ENCODE data around the gene CD6. TPM values are rescaled to one million over a fixed set of nuclear protein-coding genes. Genes with fewer than 3 reads are reported as not detected.
A peak's percentile ranks its signal among the peaks of the same experiment; 100 is the strongest.

Gene CD6
- total RNA-seq, 2 donors from 2014 or later = 0.51 to 1.2 TPM

DNA sequence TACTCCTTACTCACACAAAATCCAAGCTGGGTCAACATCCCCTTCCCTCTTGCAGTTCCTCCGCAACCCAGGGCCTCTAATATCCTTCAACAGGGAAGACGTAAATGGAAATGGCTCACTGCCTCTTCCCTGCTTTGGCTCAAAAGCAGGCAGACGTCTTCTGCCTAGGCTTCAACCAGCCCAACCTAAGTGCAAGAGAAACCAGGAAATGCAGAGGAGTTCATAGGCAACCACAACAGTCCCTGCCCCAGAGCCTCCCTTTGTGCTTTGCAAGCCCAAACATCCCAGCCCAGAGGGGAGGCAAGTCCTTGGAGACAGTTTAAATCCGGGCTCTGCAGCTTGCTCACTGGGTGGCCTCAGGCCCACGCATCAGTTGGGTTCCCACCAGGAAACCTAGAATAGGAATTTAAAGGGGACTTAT lies 33.3 kb downstream of the CD6 start:
- H3K4me1 ChIP-seq (replicated peaks) = no peaks in the 10 kb centered on the region
- no peaks in the 10 kb centered on the region for H3K9me3 ChIP-seq
- 56% methylated on average over 5 of the region's 5 CpGs for WGBS
- DNase-seq (ENCODE audit: low spot score) = no peak
- no peaks in the 10 kb centered on the region for H3K36me3 ChIP-seq
- no peak overlapping the region for H3K27ac ChIP-seq
- no peak for TF ChIP-seq POLR2AphosphoS5 (IDR thresholded peaks at IDR 0.05)
- no peak for TF ChIP-seq CTCF (IDR thresholded peaks at IDR 0.05)
- no peak for TF ChIP-seq POLR2A (IDR thresholded peaks at IDR 0.05)
- H3K4me3 ChIP-seq = no peak overlapping the region
- intact Hi-C loops (cut with DNase I) = no loop called here
- no peaks in the 10 kb centered on the region for H3K27me3 ChIP-seq (replicated peaks; ENCODE audit: insufficient read depth)

DNA sequence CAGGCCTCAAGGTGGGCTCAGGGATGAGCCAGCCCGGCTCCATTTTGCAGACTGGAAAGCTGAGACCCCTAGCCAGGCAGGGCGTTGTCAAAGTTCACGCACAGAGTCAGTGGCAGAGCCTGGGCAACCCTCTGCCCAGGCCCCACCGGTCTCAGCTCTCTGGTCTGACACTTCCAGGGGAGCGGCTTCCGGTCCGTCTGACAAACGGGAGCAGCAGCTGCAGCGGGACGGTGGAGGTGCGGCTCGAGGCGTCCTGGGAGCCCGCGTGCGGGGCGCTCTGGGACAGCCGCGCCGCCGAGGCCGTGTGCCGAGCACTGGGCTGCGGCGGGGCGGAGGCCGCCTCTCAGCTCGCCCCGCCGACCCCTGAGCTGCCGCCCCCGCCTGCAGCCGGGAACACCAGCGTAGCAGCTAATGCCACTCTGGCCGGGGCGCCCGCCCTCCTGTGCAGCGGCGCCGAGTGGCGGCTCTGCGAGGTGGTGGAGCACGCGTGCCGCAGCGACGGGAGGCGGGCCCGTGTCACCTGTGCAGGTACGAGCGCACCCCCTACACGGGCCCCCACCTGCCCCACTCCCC lies 36.0 kb downstream of the CD6 start:
- WGBS = 8% methylated on average over 42 of the region's 52 CpGs
- no peak for TF ChIP-seq CTCF (IDR thresholded peaks at IDR 0.05)
- TF ChIP-seq POLR2AphosphoS5 (IDR thresholded peaks at IDR 0.05) = no peak
- no peak for TF ChIP-seq POLR2A (IDR thresholded peaks at IDR 0.05)
- Histone ChIP-seq H3K27me3 (replicated peaks; ENCODE audit: insufficient read depth) (no peaks in the 10 kb centered on the region), H3K9me3 (no peaks in the 10 kb centered on the region), H3K4me3 (peak overlapping the region; percentile 23 to 24), H3K4me1 (replicated peaks) (no peaks in the 10 kb centered on the region), H3K36me3 (no peaks in the 10 kb centered on the region), H3K27ac (no peak overlapping the region)
- intact Hi-C loops (cut with DNase I) = no loop called here
- no peak for DNase-seq (ENCODE audit: low spot score)

GRCh38 chr11:61007956-61008896 lies 36.7 kb downstream of the CD6 start:
- 38% methylated on average over 46 of the region's 54 CpGs for WGBS
- Histone ChIP-seq H3K27me3 (replicated peaks; ENCODE audit: insufficient read depth) (no peaks in the 10 kb centered on the region), H3K9me3 (no peaks in the 10 kb centered on the region), H3K4me3 (peak overlapping the region; percentile 23 to 24), H3K4me1 (replicated peaks) (no peaks in the 10 kb centered on the region), H3K36me3 (no peaks in the 10 kb centered on the region), H3K27ac (no peak overlapping the region)
- no peak for DNase-seq (ENCODE audit: low spot score)
- intact Hi-C loops (cut with DNase I) = no loop called here
- TF ChIP-seq POLR2A (IDR thresholded peaks at IDR 0.05) (no peak), CTCF (IDR thresholded peaks at IDR 0.05) (no peak), POLR2AphosphoS5 (IDR thresholded peaks at IDR 0.05) (no peak)

DNA sequence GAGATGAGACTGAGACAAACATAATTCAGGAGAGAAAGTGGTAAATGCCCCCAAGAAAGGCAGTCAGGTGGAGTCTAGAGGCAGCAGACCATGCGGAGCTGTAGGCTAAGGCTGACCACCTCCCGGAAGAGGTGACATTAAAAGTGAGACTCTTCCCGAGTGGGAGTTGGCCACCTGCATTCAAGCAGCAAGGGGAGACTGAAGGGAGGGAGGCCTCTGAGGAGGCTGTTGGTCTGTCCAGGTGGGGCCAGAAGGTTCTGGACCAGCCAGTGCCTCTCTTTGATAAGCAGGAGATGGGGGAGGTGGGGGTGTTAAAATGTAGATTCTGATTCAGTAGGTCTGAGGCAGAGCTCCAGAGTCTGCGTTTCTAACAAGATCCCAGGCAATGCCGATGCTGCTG lies 37.5 kb downstream of the CD6 start:
- TF ChIP-seq POLR2A (IDR thresholded peaks at IDR 0.05) (no peak), POLR2AphosphoS5 (IDR thresholded peaks at IDR 0.05) (no peak), CTCF (IDR thresholded peaks at IDR 0.05) (no peak)
- no peaks in the 10 kb centered on the region for H3K9me3 ChIP-seq
- intact Hi-C loops (cut with DNase I) = no loop called here
- 92% methylated on average over 5 of the region's 5 CpGs for WGBS
- no peak overlapping the region for H3K27ac ChIP-seq
- DNase-seq (ENCODE audit: low spot score) = no peak
- no peaks in the 10 kb centered on the region for H3K36me3 ChIP-seq
- H3K4me1 ChIP-seq (replicated peaks) = no peaks in the 10 kb centered on the region
- no peak overlapping the region for H3K4me3 ChIP-seq
- H3K27me3 ChIP-seq (replicated peaks; ENCODE audit: insufficient read depth) = no peaks in the 10 kb centered on the region

Measured in prostate gland (tissue), 2 donors.